ENCODE measurements around the gene KLF1.

The KLF1 gene

DNA sequence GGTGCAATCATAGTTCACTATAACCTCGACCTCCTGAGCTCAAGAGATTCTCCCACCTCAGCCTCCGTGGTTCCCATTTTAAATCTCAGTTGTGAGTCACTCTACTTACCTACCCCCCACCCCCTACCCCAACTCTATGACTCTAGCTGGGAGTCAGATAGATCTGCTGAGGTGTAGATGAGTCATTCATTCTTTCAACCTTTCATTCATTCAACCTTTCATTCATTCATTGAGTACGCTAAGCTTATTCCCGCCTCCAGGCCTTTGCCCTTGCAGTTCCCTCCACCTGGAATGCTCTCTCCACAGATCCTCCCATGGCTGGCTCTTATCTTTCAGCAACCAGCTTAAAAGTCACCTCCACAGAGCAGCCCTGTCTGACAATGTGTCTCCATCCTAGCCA, 49.8 kb downstream of the KLF1 start:
- Histone ChIP-seq H3K4me1 (ENCODE audit: control insufficient read depth, insufficient read depth, low read length) (0 out of 2 replicates have a peak, but pooled peaks cover 2% of the 10 kb centered on the region), H3K27ac (ENCODE audit: extremely low read depth, low read depth, low read length) (no peak overlapping the region), H3K36me3 (ENCODE audit: control insufficient read depth in 2 of 2, insufficient read depth in 1 of 2, low read length in 2 of 2) (no peaks in the 10 kb centered on the region), H3K4me3 (ENCODE audit: low read depth, low read length) (no peak overlapping the region), H3K9me3 (ENCODE audit: control insufficient read depth, insufficient read depth, low read depth, low read length) (no peaks in the 10 kb centered on the region)
- POLR2A ChIA-PET = no interaction called here
- CTCF ChIA-PET = interaction anchor here (0.6 to 1.9 kb wide), 15 partner anchors 10 to 1819 kb away, joined by 3 to 12 read pairs (median 4); partner anchors contain the start of genes THSD8 and ZNF20
- TF ChIP-seq, protein P1, sequence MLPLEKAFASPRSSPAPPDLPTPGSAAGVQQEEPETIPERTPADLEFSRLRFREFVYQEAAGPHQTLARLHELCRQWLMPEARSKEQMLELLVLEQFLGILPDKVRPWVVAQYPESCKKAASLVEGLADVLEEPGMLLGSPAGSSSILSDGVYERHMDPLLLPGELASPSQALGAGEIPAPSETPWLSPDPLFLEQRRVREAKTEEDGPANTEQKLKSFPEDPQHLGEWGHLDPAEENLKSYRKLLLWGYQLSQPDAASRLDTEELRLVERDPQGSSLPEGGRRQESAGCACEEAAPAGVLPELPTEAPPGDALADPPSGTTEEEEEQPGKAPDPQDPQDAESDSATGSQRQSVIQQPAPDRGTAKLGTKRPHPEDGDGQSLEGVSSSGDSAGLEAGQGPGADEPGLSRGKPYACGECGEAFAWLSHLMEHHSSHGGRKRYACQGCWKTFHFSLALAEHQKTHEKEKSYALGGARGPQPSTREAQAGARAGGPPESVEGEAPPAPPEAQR (tag by site-specific recombination; IDR thresholded peaks at IDR 0.05) = no peak
- TF ChIP-seq ZNF184 (tag by site-specific recombination; IDR thresholded peaks at IDR 0.05) (no peak), ZNF10 (tag by site-specific recombination; IDR thresholded peaks at IDR 0.05) (no peak), IKZF3 (tag by site-specific recombination; IDR thresholded peaks at IDR 0.05) (no peak), ZNF24 (tag by site-specific recombination; IDR thresholded peaks at IDR 0.05) (peak; percentile 73; the same call in 1 of the 2 replicates), KLF1 (tag by site-specific recombination; IDR thresholded peaks at IDR 0.05) (no peak), MZF1 (tag by site-specific recombination; IDR thresholded peaks at IDR 0.05; ENCODE audit: borderline replicate concordance) (no peak), ZFP41 (tag by site-specific recombination; IDR thresholded peaks at IDR 0.05; ENCODE audit: borderline replicate concordance) (no peak), GLIS2 (tag by site-specific recombination; IDR thresholded peaks at IDR 0.05) (no peak), TRIM28 (IDR thresholded peaks at IDR 0.05; ENCODE audit: borderline replicate concordance, low read length) (no peak), ZNF146 (tag by site-specific recombination; IDR thresholded peaks at IDR 0.05) (no peak), ZNF501 (tag by site-specific recombination; IDR thresholded peaks at IDR 0.05) (no peak), ZNF157 (tag by site-specific recombination; IDR thresholded peaks at IDR 0.05) (no peak), ZNF16 (tag by site-specific recombination; IDR thresholded peaks at IDR 0.05; ENCODE audit: low read depth) (peak; percentile 81), ZNF138 (tag by site-specific recombination; IDR thresholded peaks at IDR 0.05; ENCODE audit: borderline replicate concordance) (no peak)
- TF ChIP-seq, protein P2, sequence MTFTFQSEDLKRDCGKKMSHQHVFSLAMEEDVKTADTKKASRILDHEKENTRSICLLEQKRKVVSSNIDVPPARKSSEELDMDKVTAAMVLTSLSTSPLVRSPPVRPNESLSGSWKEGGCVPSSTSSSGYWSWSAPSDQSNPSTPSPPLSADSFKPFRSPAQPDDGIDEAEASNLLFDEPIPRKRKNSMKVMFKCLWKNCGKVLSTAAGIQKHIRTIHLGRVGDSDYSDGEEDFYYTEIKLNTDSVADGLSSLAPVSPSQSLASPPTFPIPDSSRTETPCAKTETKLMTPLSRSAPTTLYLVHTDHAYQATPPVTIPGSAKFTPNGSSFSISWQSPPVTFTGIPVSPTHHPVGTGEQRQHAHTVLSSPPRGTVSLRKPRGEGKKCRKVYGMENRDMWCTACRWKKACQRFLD (tag by site-specific recombination; IDR thresholded peaks at IDR 0.05) = no peak
- TF ChIP-seq, protein P3, sequence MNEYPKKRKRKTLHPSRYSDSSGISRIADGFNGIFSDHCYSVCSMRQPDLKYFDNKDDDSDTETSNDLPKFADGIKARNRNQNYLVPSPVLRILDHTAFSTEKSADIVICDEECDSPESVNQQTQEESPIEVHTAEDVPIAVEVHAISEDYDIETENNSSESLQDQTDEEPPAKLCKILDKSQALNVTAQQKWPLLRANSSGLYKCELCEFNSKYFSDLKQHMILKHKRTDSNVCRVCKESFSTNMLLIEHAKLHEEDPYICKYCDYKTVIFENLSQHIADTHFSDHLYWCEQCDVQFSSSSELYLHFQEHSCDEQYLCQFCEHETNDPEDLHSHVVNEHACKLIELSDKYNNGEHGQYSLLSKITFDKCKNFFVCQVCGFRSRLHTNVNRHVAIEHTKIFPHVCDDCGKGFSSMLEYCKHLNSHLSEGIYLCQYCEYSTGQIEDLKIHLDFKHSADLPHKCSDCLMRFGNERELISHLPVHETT (tag by site-specific recombination; IDR thresholded peaks at IDR 0.05) = no peak
- TF ChIP-seq, protein P4, sequence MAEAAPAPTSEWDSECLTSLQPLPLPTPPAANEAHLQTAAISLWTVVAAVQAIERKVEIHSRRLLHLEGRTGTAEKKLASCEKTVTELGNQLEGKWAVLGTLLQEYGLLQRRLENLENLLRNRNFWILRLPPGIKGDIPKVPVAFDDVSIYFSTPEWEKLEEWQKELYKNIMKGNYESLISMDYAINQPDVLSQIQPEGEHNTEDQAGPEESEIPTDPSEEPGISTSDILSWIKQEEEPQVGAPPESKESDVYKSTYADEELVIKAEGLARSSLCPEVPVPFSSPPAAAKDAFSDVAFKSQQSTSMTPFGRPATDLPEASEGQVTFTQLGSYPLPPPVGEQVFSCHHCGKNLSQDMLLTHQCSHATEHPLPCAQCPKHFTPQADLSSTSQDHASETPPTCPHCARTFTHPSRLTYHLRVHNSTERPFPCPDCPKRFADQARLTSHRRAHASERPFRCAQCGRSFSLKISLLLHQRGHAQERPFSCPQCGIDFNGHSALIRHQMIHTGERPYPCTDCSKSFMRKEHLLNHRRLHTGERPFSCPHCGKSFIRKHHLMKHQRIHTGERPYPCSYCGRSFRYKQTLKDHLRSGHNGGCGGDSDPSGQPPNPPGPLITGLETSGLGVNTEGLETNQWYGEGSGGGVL (tag by site-specific recombination; IDR thresholded peaks at IDR 0.05) = peak; percentile 62
- TF ChIP-seq, protein P5, sequence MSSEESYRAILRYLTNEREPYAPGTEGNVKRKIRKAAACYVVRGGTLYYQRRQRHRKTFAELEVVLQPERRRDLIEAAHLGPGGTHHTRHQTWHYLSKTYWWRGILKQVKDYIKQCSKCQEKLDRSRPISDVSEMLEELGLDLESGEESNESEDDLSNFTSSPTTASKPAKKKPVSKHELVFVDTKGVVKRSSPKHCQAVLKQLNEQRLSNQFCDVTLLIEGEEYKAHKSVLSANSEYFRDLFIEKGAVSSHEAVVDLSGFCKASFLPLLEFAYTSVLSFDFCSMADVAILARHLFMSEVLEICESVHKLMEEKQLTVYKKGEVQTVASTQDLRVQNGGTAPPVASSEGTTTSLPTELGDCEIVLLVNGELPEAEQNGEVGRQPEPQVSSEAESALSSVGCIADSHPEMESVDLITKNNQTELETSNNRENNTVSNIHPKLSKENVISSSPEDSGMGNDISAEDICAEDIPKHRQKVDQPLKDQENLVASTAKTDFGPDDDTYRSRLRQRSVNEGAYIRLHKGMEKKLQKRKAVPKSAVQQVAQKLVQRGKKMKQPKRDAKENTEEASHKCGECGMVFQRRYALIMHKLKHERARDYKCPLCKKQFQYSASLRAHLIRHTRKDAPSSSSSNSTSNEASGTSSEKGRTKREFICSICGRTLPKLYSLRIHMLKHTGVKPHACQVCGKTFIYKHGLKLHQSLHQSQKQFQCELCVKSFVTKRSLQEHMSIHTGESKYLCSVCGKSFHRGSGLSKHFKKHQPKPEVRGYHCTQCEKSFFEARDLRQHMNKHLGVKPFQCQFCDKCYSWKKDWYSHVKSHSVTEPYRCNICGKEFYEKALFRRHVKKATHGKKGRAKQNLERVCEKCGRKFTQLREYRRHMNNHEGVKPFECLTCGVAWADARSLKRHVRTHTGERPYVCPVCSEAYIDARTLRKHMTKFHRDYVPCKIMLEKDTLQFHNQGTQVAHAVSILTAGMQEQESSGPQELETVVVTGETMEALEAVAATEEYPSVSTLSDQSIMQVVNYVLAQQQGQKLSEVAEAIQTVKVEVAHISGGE (tag by site-specific recombination; conservative IDR thresholded peaks at IDR 0.05; ENCODE audit: low read depth) = no peak
- TF ChIP-seq, protein P6, sequence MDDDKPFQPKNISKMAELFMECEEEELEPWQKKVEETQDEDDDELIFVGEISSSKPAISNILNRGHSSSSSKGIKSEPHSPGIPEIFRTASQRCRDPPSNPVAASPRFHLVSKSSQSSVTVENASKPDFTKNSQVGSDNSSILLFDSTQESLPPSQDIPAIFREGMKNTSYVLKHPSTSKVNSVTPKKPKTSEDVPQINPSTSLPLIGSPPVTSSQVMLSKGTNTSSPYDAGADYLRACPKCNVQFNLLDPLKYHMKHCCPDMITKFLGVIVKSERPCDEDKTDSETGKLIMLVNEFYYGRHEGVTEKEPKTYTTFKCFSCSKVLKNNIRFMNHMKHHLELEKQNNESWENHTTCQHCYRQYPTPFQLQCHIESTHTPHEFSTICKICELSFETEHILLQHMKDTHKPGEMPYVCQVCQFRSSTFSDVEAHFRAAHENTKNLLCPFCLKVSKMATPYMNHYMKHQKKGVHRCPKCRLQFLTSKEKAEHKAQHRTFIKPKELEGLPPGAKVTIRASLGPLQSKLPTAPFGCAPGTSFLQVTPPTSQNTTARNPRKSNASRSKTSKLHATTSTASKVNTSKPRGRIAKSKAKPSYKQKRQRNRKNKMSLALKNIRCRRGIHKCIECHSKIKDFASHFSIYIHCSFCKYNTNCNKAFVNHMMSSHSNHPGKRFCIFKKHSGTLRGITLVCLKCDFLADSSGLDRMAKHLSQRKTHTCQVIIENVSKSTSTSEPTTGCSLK (tag by site-specific recombination; IDR thresholded peaks at IDR 0.05) = no peak
- TF ChIP-seq, protein P7, sequence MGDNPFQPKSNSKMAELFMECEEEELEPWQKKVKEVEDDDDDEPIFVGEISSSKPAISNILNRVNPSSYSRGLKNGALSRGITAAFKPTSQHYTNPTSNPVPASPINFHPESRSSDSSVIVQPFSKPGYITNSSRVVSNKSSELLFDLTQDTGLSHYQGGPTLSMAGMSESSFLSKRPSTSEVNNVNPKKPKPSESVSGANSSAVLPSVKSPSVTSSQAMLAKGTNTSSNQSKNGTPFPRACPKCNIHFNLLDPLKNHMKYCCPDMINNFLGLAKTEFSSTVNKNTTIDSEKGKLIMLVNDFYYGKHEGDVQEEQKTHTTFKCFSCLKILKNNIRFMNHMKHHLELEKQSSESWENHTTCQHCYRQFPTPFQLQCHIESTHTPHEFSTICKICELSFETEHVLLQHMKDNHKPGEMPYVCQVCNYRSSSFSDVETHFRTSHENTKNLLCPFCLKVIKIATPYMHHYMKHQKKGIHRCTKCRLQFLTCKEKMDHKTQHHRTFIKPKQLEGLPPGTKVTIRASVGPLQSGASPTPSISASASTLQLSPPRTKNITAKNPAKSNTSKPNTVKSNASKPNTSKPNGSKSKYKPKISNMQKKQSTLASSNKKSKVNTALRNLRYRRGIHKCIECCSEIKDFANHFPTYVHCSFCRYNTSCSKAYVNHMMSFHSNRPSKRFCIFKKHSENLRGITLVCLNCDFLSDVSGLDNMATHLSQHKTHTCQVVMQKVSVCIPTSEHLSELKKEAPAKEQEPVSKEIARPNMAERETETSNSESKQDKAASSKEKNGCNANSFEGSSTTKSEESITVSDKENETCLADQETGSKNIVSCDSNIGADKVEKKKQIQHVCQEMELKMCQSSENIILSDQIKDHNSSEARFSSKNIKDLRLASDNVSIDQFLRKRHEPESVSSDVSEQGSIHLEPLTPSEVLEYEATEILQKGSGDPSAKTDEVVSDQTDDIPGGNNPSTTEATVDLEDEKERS (tag by site-specific recombination; IDR thresholded peaks at IDR 0.05) = no peak
- TF ChIP-seq, protein P8, sequence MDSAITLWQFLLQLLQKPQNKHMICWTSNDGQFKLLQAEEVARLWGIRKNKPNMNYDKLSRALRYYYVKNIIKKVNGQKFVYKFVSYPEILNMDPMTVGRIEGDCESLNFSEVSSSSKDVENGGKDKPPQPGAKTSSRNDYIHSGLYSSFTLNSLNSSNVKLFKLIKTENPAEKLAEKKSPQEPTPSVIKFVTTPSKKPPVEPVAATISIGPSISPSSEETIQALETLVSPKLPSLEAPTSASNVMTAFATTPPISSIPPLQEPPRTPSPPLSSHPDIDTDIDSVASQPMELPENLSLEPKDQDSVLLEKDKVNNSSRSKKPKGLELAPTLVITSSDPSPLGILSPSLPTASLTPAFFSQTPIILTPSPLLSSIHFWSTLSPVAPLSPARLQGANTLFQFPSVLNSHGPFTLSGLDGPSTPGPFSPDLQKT (IDR thresholded peaks at IDR 0.05; ENCODE audit: borderline replicate concordance, low read depth, low read length) = no peak

All from HEK293 (cell line).